ENCODE data around the gene IL1RL2.

Gene IL1RL2

DNA sequence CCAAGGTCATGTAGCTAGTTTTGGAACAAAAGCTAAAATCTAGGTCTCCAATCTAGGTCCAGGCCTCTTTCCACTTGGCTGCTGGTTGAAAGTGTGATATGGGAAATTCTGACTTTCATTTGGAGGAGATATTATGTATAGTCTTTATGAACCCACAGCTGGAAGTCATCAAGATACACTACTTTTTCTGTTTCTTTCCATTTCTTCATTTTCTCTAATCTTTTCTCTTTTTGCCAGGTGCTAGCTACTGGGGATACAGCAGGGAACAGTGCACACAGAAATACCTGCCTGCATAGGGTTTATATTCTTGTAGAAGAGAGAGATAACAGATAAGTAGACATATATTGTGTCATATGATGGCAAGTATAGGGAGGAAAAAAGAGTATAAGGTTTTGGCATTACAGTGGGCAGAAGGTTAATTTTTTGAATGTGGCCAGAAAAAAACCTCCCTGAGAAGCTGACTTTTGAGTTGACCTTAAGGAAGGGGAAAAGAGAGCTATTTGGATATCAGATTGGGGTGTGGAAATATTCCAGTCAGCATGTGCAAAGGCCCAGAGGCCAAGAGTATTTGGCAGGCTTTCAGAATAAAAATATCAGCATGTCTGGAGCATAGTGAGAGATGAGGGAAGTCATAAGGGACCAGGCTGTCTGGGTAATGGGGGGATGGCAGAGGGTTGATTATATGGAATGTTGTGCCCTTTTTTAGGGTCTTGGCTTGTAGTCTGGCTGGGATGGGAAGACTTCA lies 28.6 kb upstream of the IL1RL2 start:
- no peak for DNase-seq (ENCODE audit: low spot score)
- FAIRE-seq: no peak

- DNase-seq (ENCODE audit: low spot score): peak; percentile 22
- no peak for FAIRE-seq
Measured at GRCh38 chr2:102159295-102159694, 27.5 kb upstream of the IL1RL2 start.

DNA sequence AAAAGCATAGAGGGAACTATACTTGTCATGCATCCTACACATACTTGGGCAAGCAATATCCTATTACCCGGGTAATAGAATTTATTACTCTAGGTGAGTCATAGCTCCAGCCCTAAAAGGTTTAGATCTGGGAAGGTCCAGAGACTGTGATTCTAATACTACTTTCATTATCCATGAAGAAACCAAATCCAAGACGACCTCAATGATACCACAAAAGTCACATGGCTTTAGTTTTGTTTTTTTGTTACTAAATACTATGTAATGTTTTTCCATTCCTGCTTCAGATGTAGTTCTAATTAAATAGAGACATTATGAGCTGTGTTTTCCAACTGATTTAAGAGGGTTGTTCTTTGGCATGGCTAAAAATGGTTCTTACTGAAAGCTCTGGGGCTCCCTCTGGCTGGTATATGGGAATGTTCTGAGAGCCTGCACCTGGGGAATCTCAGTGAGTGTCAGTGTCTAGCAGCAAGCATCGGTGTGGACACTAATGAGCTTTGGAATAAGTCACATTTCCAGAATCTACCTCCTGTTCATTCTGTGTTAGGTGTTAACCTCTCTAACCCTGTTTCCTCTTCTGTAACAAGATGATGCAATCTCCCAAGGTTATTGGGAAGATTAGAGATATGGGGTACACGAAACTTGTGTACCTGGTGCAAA lies 20.5 kb upstream of the IL1RL2 start:
- peak; percentile 40 for DNase-seq (ENCODE audit: low spot score)

DNA sequence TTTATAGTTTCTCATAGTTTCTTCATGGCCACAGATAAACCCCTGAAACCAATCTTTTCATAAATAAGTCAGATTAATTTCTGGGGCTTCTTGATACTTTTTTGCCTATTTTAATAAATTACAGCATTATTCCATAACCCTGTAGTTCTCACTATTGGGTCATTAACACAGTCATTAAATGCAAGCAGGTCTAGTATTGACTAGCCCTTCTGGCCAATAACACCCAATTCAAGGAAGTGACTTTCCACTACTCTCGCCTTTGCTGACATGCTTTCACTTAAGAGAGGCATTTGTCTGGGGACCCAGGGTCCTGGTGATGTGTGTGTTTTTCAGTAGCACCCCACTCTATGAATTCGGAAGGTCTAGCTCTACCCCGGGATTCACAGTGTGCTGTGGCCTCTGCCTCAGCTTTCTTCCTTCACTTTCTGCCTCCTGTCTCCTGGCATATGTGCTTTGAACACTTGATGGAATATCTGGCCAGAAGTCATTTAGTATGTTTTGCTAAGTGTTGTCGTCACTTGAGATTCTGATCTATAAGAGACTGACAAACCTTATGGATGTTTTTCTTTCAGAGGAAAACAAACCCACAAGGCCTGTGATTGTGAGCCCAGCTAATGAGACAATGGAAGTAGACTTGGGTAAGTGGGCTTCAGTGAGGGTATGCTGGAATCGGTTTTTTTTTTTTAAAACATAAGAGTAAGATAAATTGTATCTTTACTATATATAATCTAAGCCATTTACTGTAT lies 18.6 kb upstream of the IL1RL2 start:
- FAIRE-seq (no peak), DNase-seq (ENCODE audit: low spot score) (no peak)

More for the DNA sequence above, 20.5 kb upstream of the IL1RL2 start:
- FAIRE-seq: peak; percentile 73

DNA sequence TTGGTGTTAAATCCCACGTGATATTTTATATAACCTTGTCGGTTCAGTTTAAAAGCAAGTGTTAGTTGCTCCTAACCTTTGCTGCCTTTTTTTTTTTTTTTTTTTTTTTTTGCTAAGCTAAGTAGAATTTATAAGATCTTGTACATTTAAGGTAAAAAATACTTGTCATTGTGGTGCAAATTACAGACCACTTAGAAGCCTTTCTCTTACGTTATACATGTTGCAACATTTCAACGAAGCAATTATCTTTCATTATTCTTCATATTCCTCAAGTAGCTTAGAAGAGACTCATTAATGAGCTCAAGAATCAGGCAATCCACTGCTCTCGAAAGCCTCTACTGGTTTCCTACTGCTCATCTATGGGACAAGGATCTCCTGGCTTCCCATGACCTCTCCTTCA lies 14.9 kb upstream of the IL1RL2 start:
- no peak for DNase-seq (ENCODE audit: low spot score)
- no peak for FAIRE-seq

- no peak for DNase-seq (ENCODE audit: low spot score)
- no peak for FAIRE-seq
Measured at GRCh38 chr2:102172745-102173144, 14.1 kb upstream of the IL1RL2 start.

GRCh38 chr2:102176172-102176571 lies 10.7 kb upstream of the IL1RL2 start:
- DNase-seq (ENCODE audit: low spot score) (no peak), FAIRE-seq (no peak)

DNA sequence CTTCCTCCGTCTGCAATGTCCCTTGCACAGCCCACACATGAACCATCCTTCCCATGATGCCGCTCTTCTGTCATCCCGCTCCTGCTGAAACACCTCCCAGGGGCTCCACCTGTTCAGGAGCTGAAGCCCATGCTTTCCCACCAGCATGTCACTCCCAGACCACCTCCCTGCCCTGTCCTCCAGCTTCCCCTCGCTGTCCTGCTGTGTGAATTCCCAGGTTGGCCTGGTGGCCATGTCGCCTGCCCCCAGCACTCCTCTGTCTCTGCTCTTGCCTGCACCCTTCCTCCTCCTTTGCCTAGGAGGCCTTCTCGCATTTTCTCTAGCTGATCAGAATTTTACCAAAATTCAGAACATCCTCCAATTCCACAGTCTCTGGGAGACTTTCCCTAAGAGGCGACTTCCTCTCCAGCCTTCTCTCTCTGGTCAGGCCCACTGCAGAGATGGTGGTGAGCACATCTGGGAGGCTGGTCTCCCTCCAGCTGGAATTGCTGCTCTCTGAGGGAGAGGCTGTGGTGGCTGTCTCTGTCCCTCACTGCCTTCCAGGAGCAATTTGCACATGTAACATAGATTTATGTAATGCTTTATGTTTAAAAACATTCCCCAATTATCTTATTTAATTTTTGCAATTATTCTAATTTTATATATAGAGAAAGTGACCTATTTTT lies 8.9 kb upstream of the IL1RL2 start:
- DNase-seq (ENCODE audit: low spot score): no peak
- FAIRE-seq: no peak

DNA sequence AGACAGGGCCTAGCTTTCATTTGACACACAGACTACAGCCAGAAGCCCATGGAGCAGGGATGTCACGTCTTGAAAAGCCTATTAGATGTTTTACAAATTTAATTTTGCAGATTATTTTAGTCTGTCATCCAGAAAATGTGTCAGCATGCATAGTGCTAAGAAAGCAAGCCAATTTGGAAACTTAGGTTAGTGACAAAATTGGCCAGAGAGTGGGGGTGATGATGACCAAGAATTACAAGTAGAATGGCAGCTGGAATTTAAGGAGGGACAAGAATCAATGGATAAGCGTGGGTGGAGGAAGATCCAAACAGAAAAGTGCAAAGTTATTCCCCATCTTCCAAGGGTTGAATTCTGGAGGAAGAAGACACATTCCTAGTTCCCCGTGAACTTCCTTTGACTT lies 7.8 kb upstream of the IL1RL2 start:
- no peak for DNase-seq (ENCODE audit: low spot score)
- no peak for FAIRE-seq

DNA sequence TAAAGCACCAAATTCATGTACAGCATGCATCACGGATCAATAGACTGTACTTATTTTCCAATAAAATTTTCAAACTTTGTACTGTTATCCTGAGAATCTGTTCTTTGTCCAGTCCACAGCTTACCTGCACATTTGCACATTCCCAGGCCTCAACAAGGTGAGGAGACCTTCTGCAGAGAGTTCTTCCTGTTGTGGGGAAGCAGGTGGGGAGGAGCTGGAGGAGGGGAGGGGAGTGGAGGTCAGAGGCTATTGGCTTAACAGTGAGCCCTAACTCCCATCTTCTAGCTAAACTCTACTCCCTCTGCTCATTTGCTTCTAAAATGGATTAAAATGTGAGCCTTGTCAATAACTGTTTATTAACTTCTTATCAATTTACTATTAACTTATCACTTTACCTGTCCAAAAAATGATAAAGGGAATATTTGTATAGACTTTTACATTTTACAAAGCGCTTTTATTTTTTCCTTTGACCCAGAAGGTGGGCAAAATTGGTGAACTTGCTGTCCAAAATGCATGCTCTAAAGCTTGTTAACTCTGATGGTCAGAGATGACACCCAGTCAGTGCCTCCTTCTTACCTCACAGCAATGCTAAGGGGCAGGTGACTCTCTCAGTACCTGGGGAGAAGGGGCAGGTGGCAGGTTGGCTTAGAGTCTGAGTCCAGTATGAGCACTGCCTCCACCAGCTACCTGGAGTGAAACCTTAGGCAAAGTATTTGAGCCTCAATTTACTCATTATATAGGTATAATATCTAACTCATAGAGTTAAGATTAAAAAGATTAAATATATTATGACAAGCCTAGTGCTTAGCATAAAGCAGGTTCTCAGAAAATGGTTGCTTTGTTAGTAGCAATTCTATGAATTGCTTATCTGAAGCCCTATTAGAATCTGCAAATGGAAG lies 6.8 kb upstream of the IL1RL2 start:
- DNase-seq (ENCODE audit: low spot score) (no peak), FAIRE-seq (no peak)

- FAIRE-seq (no peak), DNase-seq (ENCODE audit: low spot score) (no peak)
Measured at GRCh38 chr2:102180687-102180999, 6.2 kb upstream of the IL1RL2 start.

DNA sequence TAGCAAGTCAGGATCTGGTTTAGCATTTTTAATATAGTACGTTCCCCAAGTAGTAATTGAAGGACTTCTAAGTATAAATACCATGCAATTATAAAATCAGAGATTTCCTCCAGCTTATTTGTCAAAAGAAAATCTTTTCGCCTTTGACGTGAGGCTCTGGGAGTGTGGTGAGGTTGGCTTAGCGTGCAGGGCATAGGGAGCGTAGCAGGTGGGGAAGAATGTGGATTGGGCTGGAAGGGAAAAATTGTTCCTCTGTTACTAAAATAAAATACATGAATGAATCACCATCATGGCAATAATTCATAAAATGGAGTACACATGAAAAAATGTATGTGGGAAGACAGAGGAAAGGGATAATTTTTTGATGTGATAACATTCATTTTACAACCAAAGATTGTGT lies 5.4 kb upstream of the IL1RL2 start:
- FAIRE-seq: no peak

DNA sequence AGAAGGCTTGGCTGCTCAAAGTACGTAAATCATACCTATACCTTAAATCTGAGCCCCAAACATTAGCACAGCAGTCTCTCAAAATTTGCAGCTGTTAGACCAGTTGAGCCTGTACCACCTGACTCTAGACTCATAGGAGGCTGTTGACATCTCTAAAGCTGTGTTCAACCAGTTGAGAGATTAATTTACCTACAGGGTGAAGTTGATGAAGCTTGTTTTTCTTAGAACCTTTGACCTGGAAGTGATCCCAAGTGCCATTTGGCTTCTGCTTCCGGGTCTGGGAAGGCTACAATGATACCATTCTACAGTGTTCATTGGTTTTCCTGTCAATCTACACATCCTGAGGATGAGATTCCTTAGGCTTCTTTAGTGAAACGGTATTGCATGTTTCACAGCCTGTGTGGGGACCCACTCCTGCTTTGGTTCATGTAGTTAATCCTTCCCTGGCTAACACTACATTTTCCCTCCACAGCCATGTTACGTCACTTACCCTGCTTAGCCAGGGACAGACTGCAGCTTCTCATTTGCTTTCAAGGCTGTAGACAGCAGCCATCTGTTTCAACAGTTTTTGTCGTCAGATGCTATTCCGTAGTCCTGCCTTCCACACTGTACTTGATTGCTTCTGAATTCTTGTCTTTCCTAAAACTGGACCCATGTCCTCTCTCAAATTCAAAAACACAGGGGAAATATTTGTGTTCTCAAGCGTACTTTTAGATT lies 4.7 kb upstream of the IL1RL2 start:
- FAIRE-seq: no peak
- DNase-seq (ENCODE audit: low spot score): no peak

More for the DNA sequence above, 5.4 kb upstream of the IL1RL2 start:
- DNase-seq (ENCODE audit: low spot score): no peak

DNA sequence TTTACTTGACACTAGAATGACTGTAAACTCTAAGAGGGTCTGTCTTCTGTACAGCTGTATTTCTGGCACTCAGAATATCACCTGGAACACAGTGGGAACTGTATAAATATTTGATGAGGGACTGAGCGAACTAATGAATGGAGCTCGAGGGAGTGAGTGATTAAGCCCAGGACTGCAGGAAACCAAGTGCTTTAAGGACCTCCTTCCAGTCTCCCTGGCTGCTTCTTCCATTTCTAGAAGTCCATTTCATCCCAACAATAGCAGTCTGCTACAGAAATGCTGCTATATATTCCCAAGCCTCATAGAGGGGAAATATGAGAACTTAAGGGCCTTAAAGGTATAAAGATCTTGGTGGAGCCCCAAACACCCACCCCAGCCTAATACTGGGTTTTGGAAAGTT lies 2.8 kb upstream of the IL1RL2 start:
- FAIRE-seq: no peak
- DNase-seq (ENCODE audit: low spot score): no peak

GRCh38 chr2:102184568-102184967 lies 2.3 kb upstream of the IL1RL2 start:
- DNase-seq (ENCODE audit: low spot score) (no peak), FAIRE-seq (no peak)

- DNase-seq (ENCODE audit: low spot score): no peak
- FAIRE-seq: no peak
Measured at GRCh38 chr2:102185347-102185746, 1.5 kb upstream of the IL1RL2 start.

- DNase-seq (ENCODE audit: low spot score) (no peak), FAIRE-seq (no peak)
Measured at GRCh38 chr2:102187496-102188150, 800 bp downstream of the IL1RL2 start.

GRCh38 chr2:102190430-102191107 lies 3.7 kb downstream of the IL1RL2 start:
- DNase-seq (ENCODE audit: low spot score) (peak; percentile 44), FAIRE-seq (peak; percentile 81)

- FAIRE-seq (no peak), DNase-seq (ENCODE audit: low spot score) (no peak)
Measured at GRCh38 chr2:102191501-102191900, 4.7 kb downstream of the IL1RL2 start.

Data from RCC 7860 (cell line).